Measurements from ENCODE around the gene SCAPER.
"Not testable (repeated sequence)": the region's sequence is repeated elsewhere in the genome, so short reads cannot be mapped to it uniquely, and the experiment has no call there.

Gene SCAPER

GRCh38 chr15:76529911-76530310 is 375.2 kb downstream of the SCAPER start:
- Histone ChIP-seq H3K4me1 (ENCODE audit: control insufficient read depth, insufficient read depth, low read length) (no peaks in the 10 kb centered on the region), H3K36me3 (ENCODE audit: control insufficient read depth, insufficient read depth, low read length) (no peaks in the 10 kb centered on the region), H3K4me3 (ENCODE audit: low read depth, low read length) (no peak overlapping the region), H3K9ac (ENCODE audit: low read length) (no peak overlapping the region), H3K27me3 (ENCODE audit: control insufficient read depth, insufficient read depth, low read length) (no peaks in the 10 kb centered on the region), H3K9me3 (ENCODE audit: control insufficient read depth, insufficient read depth, low read depth, low read length) (no peaks in the 10 kb centered on the region), H3K27ac (ENCODE audit: low read depth, low read length) (no peak overlapping the region)

GRCh38 chr15:76526111-76526510 is 379.0 kb downstream of the SCAPER start:
- H3K9me3 ChIP-seq (ENCODE audit: control insufficient read depth, insufficient read depth, low read depth, low read length), result no peaks in the 10 kb centered on the region
- H3K9ac ChIP-seq (ENCODE audit: low read length), result no peak overlapping the region
- no peaks in the 10 kb centered on the region for H3K27me3 ChIP-seq (ENCODE audit: control insufficient read depth, insufficient read depth, low read length)
- H3K4me3 ChIP-seq (ENCODE audit: low read depth, low read length), result no peak overlapping the region
- H3K27ac ChIP-seq (ENCODE audit: low read depth, low read length), result no peak overlapping the region
- H3K36me3 ChIP-seq (ENCODE audit: control insufficient read depth, insufficient read depth, low read length), result no peaks in the 10 kb centered on the region
- no peaks in the 10 kb centered on the region for H3K4me1 ChIP-seq (ENCODE audit: control insufficient read depth, insufficient read depth, low read length)

- H3K9me3 ChIP-seq (ENCODE audit: control insufficient read depth, insufficient read depth, low read depth, low read length), result no peaks in the 10 kb centered on the region
- H3K36me3 ChIP-seq (ENCODE audit: control insufficient read depth, insufficient read depth, low read length), result no peaks in the 10 kb centered on the region
- H3K4me1 ChIP-seq (ENCODE audit: control insufficient read depth, insufficient read depth, low read length), result peaks cover 10% of the 10 kb centered on the region
- H3K27me3 ChIP-seq (ENCODE audit: control insufficient read depth, insufficient read depth, low read length), result no peaks in the 10 kb centered on the region
- H3K9ac ChIP-seq (ENCODE audit: low read length), result no peak overlapping the region
- no peak overlapping the region for H3K27ac ChIP-seq (ENCODE audit: low read depth, low read length)
- H3K4me3 ChIP-seq (ENCODE audit: low read depth, low read length), result no peak overlapping the region
Observed at GRCh38 chr15:76517910-76518309, 387.2 kb downstream of the SCAPER start.

GRCh38 chr15:76514282-76514681 is 390.9 kb downstream of the SCAPER start:
- Histone ChIP-seq H3K9ac (ENCODE audit: low read length) (no peak overlapping the region), H3K27ac (ENCODE audit: low read depth, low read length) (no peak overlapping the region), H3K9me3 (ENCODE audit: control insufficient read depth, insufficient read depth, low read depth, low read length) (no peaks in the 10 kb centered on the region), H3K4me1 (ENCODE audit: control insufficient read depth, insufficient read depth, low read length) (peaks cover 10% of the 10 kb centered on the region), H3K27me3 (ENCODE audit: control insufficient read depth, insufficient read depth, low read length) (no peaks in the 10 kb centered on the region), H3K36me3 (ENCODE audit: control insufficient read depth, insufficient read depth, low read length) (no peaks in the 10 kb centered on the region), H3K4me3 (ENCODE audit: low read depth, low read length) (no peak overlapping the region)

GRCh38 chr15:76512971-76513370 is 392.2 kb downstream of the SCAPER start:
- H3K27ac ChIP-seq (ENCODE audit: low read depth, low read length), result no peak overlapping the region
- no peak overlapping the region for H3K9ac ChIP-seq (ENCODE audit: low read length)
- H3K9me3 ChIP-seq (ENCODE audit: control insufficient read depth, insufficient read depth, low read depth, low read length), result no peaks in the 10 kb centered on the region
- H3K36me3 ChIP-seq (ENCODE audit: control insufficient read depth, insufficient read depth, low read length), result no peaks in the 10 kb centered on the region
- peaks cover 3% of the 10 kb centered on the region for H3K4me1 ChIP-seq (ENCODE audit: control insufficient read depth, insufficient read depth, low read length)
- H3K4me3 ChIP-seq (ENCODE audit: low read depth, low read length), result no peak overlapping the region
- H3K27me3 ChIP-seq (ENCODE audit: control insufficient read depth, insufficient read depth, low read length), result no peaks in the 10 kb centered on the region

- not testable (repeated sequence) for H3K9me3 ChIP-seq (ENCODE audit: control insufficient read depth, insufficient read depth, low read depth, low read length); H3K27ac ChIP-seq (ENCODE audit: low read depth, low read length); H3K9ac ChIP-seq (ENCODE audit: low read length); H3K27me3 ChIP-seq (ENCODE audit: control insufficient read depth, insufficient read depth, low read length); H3K4me3 ChIP-seq (ENCODE audit: low read depth, low read length); H3K36me3 ChIP-seq (ENCODE audit: control insufficient read depth, insufficient read depth, low read length); H3K4me1 ChIP-seq (ENCODE audit: control insufficient read depth, insufficient read depth, low read length)
Observed at GRCh38 chr15:76510663-76511062, 394.5 kb downstream of the SCAPER start.

GRCh38 chr15:76503804-76504203 is 401.3 kb downstream of the SCAPER start:
- Histone ChIP-seq H3K27me3 (ENCODE audit: control insufficient read depth, insufficient read depth, low read length) (no peaks in the 10 kb centered on the region), H3K9ac (ENCODE audit: low read length) (no peak overlapping the region), H3K27ac (ENCODE audit: low read depth, low read length) (no peak overlapping the region), H3K36me3 (ENCODE audit: control insufficient read depth, insufficient read depth, low read length) (no peaks in the 10 kb centered on the region), H3K9me3 (ENCODE audit: control insufficient read depth, insufficient read depth, low read depth, low read length) (no peaks in the 10 kb centered on the region), H3K4me3 (ENCODE audit: low read depth, low read length) (no peak overlapping the region), H3K4me1 (ENCODE audit: control insufficient read depth, insufficient read depth, low read length) (no peaks in the 10 kb centered on the region)

GRCh38 chr15:76503121-76503520 is 402.0 kb downstream of the SCAPER start:
- no peaks in the 10 kb centered on the region for H3K4me1 ChIP-seq (ENCODE audit: control insufficient read depth, insufficient read depth, low read length)
- H3K4me3 ChIP-seq (ENCODE audit: low read depth, low read length), result no peak overlapping the region
- H3K27me3 ChIP-seq (ENCODE audit: control insufficient read depth, insufficient read depth, low read length), result no peaks in the 10 kb centered on the region
- H3K9ac ChIP-seq (ENCODE audit: low read length), result no peak overlapping the region
- no peaks in the 10 kb centered on the region for H3K9me3 ChIP-seq (ENCODE audit: control insufficient read depth, insufficient read depth, low read depth, low read length)
- no peaks in the 10 kb centered on the region for H3K36me3 ChIP-seq (ENCODE audit: control insufficient read depth, insufficient read depth, low read length)
- no peak overlapping the region for H3K27ac ChIP-seq (ENCODE audit: low read depth, low read length)

GRCh38 chr15:76502678-76503077 is 402.5 kb downstream of the SCAPER start:
- Histone ChIP-seq H3K9ac (ENCODE audit: low read length) (no peak overlapping the region), H3K27me3 (ENCODE audit: control insufficient read depth, insufficient read depth, low read length) (no peaks in the 10 kb centered on the region), H3K9me3 (ENCODE audit: control insufficient read depth, insufficient read depth, low read depth, low read length) (no peaks in the 10 kb centered on the region), H3K36me3 (ENCODE audit: control insufficient read depth, insufficient read depth, low read length) (no peaks in the 10 kb centered on the region), H3K4me1 (ENCODE audit: control insufficient read depth, insufficient read depth, low read length) (no peaks in the 10 kb centered on the region), H3K4me3 (ENCODE audit: low read depth, low read length) (no peak overlapping the region), H3K27ac (ENCODE audit: low read depth, low read length) (no peak overlapping the region)

- H3K4me3 ChIP-seq (ENCODE audit: low read depth, low read length); H3K36me3 ChIP-seq (ENCODE audit: control insufficient read depth, insufficient read depth, low read length); H3K9me3 ChIP-seq (ENCODE audit: control insufficient read depth, insufficient read depth, low read depth, low read length); H3K4me1 ChIP-seq (ENCODE audit: control insufficient read depth, insufficient read depth, low read length); H3K27ac ChIP-seq (ENCODE audit: low read depth, low read length); H3K9ac ChIP-seq (ENCODE audit: low read length); H3K27me3 ChIP-seq (ENCODE audit: control insufficient read depth, insufficient read depth, low read length): not testable (repeated sequence)
Observed at GRCh38 chr15:76502185-76502584, 403.0 kb downstream of the SCAPER start.

GRCh38 chr15:76501726-76502125 is 403.4 kb downstream of the SCAPER start:
- Histone ChIP-seq H3K4me1 (ENCODE audit: control insufficient read depth, insufficient read depth, low read length) (no peaks in the 10 kb centered on the region), H3K36me3 (ENCODE audit: control insufficient read depth, insufficient read depth, low read length) (no peaks in the 10 kb centered on the region), H3K9ac (ENCODE audit: low read length) (no peak overlapping the region), H3K9me3 (ENCODE audit: control insufficient read depth, insufficient read depth, low read depth, low read length) (no peaks in the 10 kb centered on the region), H3K27me3 (ENCODE audit: control insufficient read depth, insufficient read depth, low read length) (no peaks in the 10 kb centered on the region), H3K27ac (ENCODE audit: low read depth, low read length) (no peak overlapping the region), H3K4me3 (ENCODE audit: low read depth, low read length) (no peak overlapping the region)

GRCh38 chr15:76501011-76501410 is 404.1 kb downstream of the SCAPER start:
- no peak overlapping the region for H3K4me3 ChIP-seq (ENCODE audit: low read depth, low read length)
- H3K27me3 ChIP-seq (ENCODE audit: control insufficient read depth, insufficient read depth, low read length), result no peaks in the 10 kb centered on the region
- no peaks in the 10 kb centered on the region for H3K36me3 ChIP-seq (ENCODE audit: control insufficient read depth, insufficient read depth, low read length)
- no peaks in the 10 kb centered on the region for H3K4me1 ChIP-seq (ENCODE audit: control insufficient read depth, insufficient read depth, low read length)
- H3K9me3 ChIP-seq (ENCODE audit: control insufficient read depth, insufficient read depth, low read depth, low read length), result no peaks in the 10 kb centered on the region
- no peak overlapping the region for H3K27ac ChIP-seq (ENCODE audit: low read depth, low read length)
- no peak overlapping the region for H3K9ac ChIP-seq (ENCODE audit: low read length)
